ENCODE results near the gene NOX5. TPM values are rescaled to one million over a fixed set of nuclear protein-coding genes. Genes with fewer than 3 reads are reported as not detected.

The NOX5 gene
- total RNA-seq, 1 donor from 2014 or later: 0.17 TPM

DNA sequence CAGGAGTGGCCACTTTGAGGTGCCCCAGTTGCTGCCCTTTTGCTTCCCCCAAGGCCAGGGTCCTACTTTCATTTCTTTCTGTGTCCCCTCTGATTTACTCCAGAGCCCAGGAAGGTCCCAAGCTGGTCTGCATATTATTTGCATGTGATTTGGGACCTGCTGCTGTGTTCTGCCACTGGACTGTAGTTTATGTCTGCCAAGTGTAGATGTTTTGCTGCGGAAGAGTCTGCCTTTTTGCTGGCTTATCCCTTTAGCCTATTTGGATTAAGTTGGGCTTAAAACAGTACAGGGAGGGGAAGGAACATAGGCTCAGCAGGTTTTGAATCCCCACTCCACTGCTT lies 21.4 kb downstream of the NOX5 start:
- Histone ChIP-seq H3K27me3 (ENCODE audit: control insufficient read depth, insufficient read depth, low read length) (no peaks in the 10 kb centered on the region), H3K4me3 (ENCODE audit: low read depth, low read length) (no peak overlapping the region), H3K36me3 (ENCODE audit: control insufficient read depth, insufficient read depth, low read length) (no peaks in the 10 kb centered on the region)
- TF ChIP-seq, protein P1, sequence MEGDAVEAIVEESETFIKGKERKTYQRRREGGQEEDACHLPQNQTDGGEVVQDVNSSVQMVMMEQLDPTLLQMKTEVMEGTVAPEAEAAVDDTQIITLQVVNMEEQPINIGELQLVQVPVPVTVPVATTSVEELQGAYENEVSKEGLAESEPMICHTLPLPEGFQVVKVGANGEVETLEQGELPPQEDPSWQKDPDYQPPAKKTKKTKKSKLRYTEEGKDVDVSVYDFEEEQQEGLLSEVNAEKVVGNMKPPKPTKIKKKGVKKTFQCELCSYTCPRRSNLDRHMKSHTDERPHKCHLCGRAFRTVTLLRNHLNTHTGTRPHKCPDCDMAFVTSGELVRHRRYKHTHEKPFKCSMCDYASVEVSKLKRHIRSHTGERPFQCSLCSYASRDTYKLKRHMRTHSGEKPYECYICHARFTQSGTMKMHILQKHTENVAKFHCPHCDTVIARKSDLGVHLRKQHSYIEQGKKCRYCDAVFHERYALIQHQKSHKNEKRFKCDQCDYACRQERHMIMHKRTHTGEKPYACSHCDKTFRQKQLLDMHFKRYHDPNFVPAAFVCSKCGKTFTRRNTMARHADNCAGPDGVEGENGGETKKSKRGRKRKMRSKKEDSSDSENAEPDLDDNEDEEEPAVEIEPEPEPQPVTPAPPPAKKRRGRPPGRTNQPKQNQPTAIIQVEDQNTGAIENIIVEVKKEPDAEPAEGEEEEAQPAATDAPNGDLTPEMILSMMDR (IDR thresholded peaks at IDR 0.05; ENCODE audit: insufficient read depth, low read length, poor library complexity, severe bottlenecking): no peak
- DNase-seq (ENCODE audit: low read depth): no peak

GRCh38 chr15:69036826-69037225 lies 22.3 kb downstream of the NOX5 start:
- TF ChIP-seq, protein P1 (IDR thresholded peaks at IDR 0.05; ENCODE audit: insufficient read depth, low read length, poor library complexity, severe bottlenecking): no peak
- Histone ChIP-seq H3K27me3 (ENCODE audit: control insufficient read depth, insufficient read depth, low read length) (no peaks in the 10 kb centered on the region), H3K36me3 (ENCODE audit: control insufficient read depth, insufficient read depth, low read length) (no peaks in the 10 kb centered on the region), H3K4me3 (ENCODE audit: low read depth, low read length) (no peak overlapping the region)
- no peak for DNase-seq (ENCODE audit: low read depth)

DNA sequence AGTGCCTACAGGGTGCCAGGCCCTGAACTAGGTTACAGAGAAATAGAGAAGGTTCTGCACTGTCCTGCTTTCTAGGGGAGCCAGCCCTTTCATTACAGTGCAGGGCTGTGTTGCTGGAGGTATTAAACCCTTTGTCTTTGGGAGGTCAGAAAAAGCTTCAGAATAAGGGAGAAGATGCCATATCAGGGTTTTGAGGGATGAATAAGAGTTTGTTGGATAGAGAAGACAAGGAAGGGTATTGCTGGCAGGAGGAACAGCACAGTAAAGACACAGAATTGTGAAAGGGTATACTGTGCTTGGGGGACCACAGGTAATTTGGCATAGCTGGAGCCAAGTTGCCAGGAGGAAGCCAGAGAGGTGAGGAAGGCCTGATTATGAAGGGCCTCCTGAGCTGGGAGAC lies 23.0 kb downstream of the NOX5 start:
- H3K4me3 ChIP-seq (ENCODE audit: low read depth, low read length): no peak overlapping the region
- DNase-seq (ENCODE audit: low read depth): no peak
- TF ChIP-seq, protein P1 (IDR thresholded peaks at IDR 0.05; ENCODE audit: insufficient read depth, low read length, poor library complexity, severe bottlenecking): no peak
- H3K36me3 ChIP-seq (ENCODE audit: control insufficient read depth, insufficient read depth, low read length): no peaks in the 10 kb centered on the region
- no peaks in the 10 kb centered on the region for H3K27me3 ChIP-seq (ENCODE audit: control insufficient read depth, insufficient read depth, low read length)

- TF ChIP-seq, protein P1 (IDR thresholded peaks at IDR 0.05; ENCODE audit: insufficient read depth, low read length, poor library complexity, severe bottlenecking): no peak
- Histone ChIP-seq H3K27me3 (ENCODE audit: control insufficient read depth, insufficient read depth, low read length) (no peaks in the 10 kb centered on the region), H3K4me3 (ENCODE audit: low read depth, low read length) (no peak overlapping the region), H3K36me3 (ENCODE audit: control insufficient read depth, insufficient read depth, low read length) (no peaks in the 10 kb centered on the region)
- no peak for DNase-seq (ENCODE audit: low read depth)
Measured at GRCh38 chr15:69037977-69038376, 23.5 kb downstream of the NOX5 start.

DNA sequence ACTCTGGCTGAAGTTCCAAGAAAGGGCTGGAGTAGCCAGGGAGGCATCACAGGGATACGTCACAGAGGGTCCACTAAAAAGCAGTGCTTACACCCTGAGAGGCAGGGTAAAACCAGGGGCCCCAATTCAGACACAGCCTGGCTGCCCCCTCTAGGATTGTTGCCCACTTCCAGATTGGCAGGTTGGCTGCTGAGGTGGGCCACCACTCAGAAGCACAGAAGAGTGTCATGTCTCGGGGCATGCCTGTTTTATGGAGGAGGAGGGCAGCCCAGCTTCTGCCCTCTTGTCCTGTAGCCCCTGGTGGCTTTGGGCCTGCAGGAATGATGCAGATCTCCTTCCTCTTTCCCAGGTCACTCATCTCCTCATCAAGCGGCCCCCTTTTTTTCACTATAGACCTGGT lies 24.0 kb downstream of the NOX5 start:
- no peak for DNase-seq (ENCODE audit: low read depth)
- H3K27me3 ChIP-seq (ENCODE audit: control insufficient read depth, insufficient read depth, low read length): no peaks in the 10 kb centered on the region
- H3K4me3 ChIP-seq (ENCODE audit: low read depth, low read length): no peak overlapping the region
- H3K36me3 ChIP-seq (ENCODE audit: control insufficient read depth, insufficient read depth, low read length): no peaks in the 10 kb centered on the region
- TF ChIP-seq, protein P1 (IDR thresholded peaks at IDR 0.05; ENCODE audit: insufficient read depth, low read length, poor library complexity, severe bottlenecking): no peak

- Histone ChIP-seq H3K4me3 (ENCODE audit: low read depth, low read length) (no peak overlapping the region), H3K27me3 (ENCODE audit: control insufficient read depth, insufficient read depth, low read length) (no peaks in the 10 kb centered on the region), H3K36me3 (ENCODE audit: control insufficient read depth, insufficient read depth, low read length) (no peaks in the 10 kb centered on the region)
- no peak for DNase-seq (ENCODE audit: low read depth)
- TF ChIP-seq, protein P1 (IDR thresholded peaks at IDR 0.05; ENCODE audit: insufficient read depth, low read length, poor library complexity, severe bottlenecking): no peak
Measured at GRCh38 chr15:69039516-69040225, 25.2 kb downstream of the NOX5 start.

Data from kidney epithelial cell (primary cell).